Endothelial cell of umbilical vein (primary cell): ENCODE data around the gene IL4R. TPM values are rescaled to one million over a fixed set of nuclear protein-coding genes. Genes with fewer than 3 reads are reported as not detected.

Experiments used
- BruUV-seq: library from RNA; stranded (reverse); fragments of 400-500 nt; replicated peaks from 2 replicates; lab custom pipeline; 2021; lab: Mats Ljungman, UMichigan
- CTCF ChIA-PET: fragments of 300-600, 350-600 bp; sonication (Branson Sonifier 250); formaldehyde crosslinking; loops from one replicate; lab custom pipeline; 2021; ENCODE audit warnings: antibody characterized with exemption, inconsistent platforms; lab: Charles Lee
- POLR2A ChIA-PET: fragments of 300-600, 350-600 bp; sonication (Branson Sonifier 250); formaldehyde crosslinking; loops from one replicate; lab custom pipeline; 2021; ENCODE audit warnings: antibody characterized with exemption, inconsistent platforms; lab: Charles Lee
- DNase-seq: peaks from one replicate; pipeline ENCODE4 v3.0.0-alpha.2; 2011; ENCODE audit warnings: low read depth, low spot score
- FAIRE-seq: peaks from 2 replicates; lab custom pipeline; 2011; peaks lifted over from hg19 to GRCh38; lab: Jason Lieb, UNC
- H2AFZ ChIP-seq: 2 replicates; pipeline ENCODE4 v1.6.0; 2012; ENCODE audit warnings: low read depth, low read length, control low read depth, inconsistent platforms
- H3K27ac ChIP-seq: 2 replicates; pipeline ENCODE4 v1.5.1; 2011; ENCODE audit warnings: low read depth, mild to moderate bottlenecking, control low read depth, low read length, moderate library complexity; ENCODE audit not compliant: insufficient read depth
- H3K27me3 ChIP-seq, 2 experiments: 2 replicates each; pipeline versions ENCODE4 v1.6.0 to v1.6.1; 2011; ENCODE audit warnings: low read length in 2 of 2, mixed read lengths in 1 of 2; ENCODE audit not compliant: control insufficient read depth in 2 of 2, insufficient read depth in 2 of 2
- H3K36me3 ChIP-seq, 2 experiments: 2 replicates in 1 of 2; 3 replicates in 1 of 2; pipeline ENCODE4 v1.5.1; 2011; ENCODE audit warnings: low read length in 2 of 2, mild to moderate bottlenecking in 1 of 2, moderate library complexity in 1 of 2; ENCODE audit not compliant: control insufficient read depth in 2 of 2, insufficient read depth in 2 of 2; ENCODE audit errors: extremely low read depth in 1 of 2
- H3K4me1 ChIP-seq: 3 replicates; pipeline ENCODE4 v1.5.1; 2011; ENCODE audit warnings: mild to moderate bottlenecking, low read length; ENCODE audit not compliant: control insufficient read depth, insufficient read depth; ENCODE audit errors: extremely low read depth
- H3K4me2 ChIP-seq: 2 replicates; pipeline ENCODE4 v1.6.1; 2011; ENCODE audit warnings: low read length, control low read depth, mixed read lengths; ENCODE audit not compliant: insufficient read depth
- H3K4me3 ChIP-seq, 3 experiments: fragments of 200-600 bp in 1 of 3; sonication (generic), shearing (Covaris generic) in 1 of 3; replicated peaks in 1 of 3; 2 replicates each; pipeline ENCODE4 v1.5.1; 2011 to 2016; ENCODE audit warnings: control low read depth in 3 of 3, low read length in 3 of 3, mild to moderate bottlenecking in 2 of 3, inconsistent platforms in 1 of 3, low read depth in 1 of 3, moderate library complexity in 1 of 3; ENCODE audit not compliant: insufficient read depth in 1 of 3
- H3K79me2 ChIP-seq: 2 replicates; pipeline ENCODE4 v1.6.0; 2012; ENCODE audit warnings: low read length, inconsistent platforms; ENCODE audit not compliant: control insufficient read depth, insufficient read depth
- H3K9ac ChIP-seq: replicated peaks from 2 replicates; pipeline ENCODE3; 2011; ENCODE audit warnings: low read length, control low read depth; ENCODE audit not compliant: insufficient read depth; ENCODE audit errors: extremely low read depth
- H3K9me1 ChIP-seq: replicated peaks from 3 replicates; pipeline ENCODE4 v1.6.0; 2011; ENCODE audit warnings: mild to moderate bottlenecking, low read length; ENCODE audit not compliant: control insufficient read depth, insufficient read depth; ENCODE audit errors: extremely low read depth
- H3K9me3 ChIP-seq: replicated peaks from 2 replicates; pipeline ENCODE4 v1.5.1; 2012; ENCODE audit warnings: low read length, inconsistent platforms; ENCODE audit not compliant: control insufficient read depth, insufficient read depth
- H4K20me1 ChIP-seq: replicated peaks from 2 replicates; pipeline ENCODE3; 2011; ENCODE audit warnings: mild to moderate bottlenecking, low read length; ENCODE audit not compliant: control insufficient read depth, insufficient read depth; ENCODE audit errors: extremely low read depth
- EZH2 ChIP-seq: IDR thresholded peaks from 2 replicates; pipeline ENCODE4 v1.6.1; 2012; ENCODE audit warnings: borderline replicate concordance, low read depth, mild to moderate bottlenecking, moderate library complexity, low read length, inconsistent platforms; ENCODE audit not compliant: severe bottlenecking
- FOS ChIP-seq: IDR thresholded peaks from 2 replicates; pipeline ENCODE4 v1.6.1; 2011; ENCODE audit warnings: mild to moderate bottlenecking, low read length, moderate library complexity, borderline replicate concordance; ENCODE audit not compliant: insufficient read depth
- JUN ChIP-seq: IDR thresholded peaks from 2 replicates; pipeline ENCODE4 v1.6.1; 2011; ENCODE audit warnings: borderline replicate concordance, low read depth; ENCODE audit not compliant: insufficient read length, insufficient read depth
- MYC ChIP-seq: IDR thresholded peaks from one replicate; pipeline ENCODE4 v1.6.1; 2011; ENCODE audit warnings: mild to moderate bottlenecking, low read depth, low read length
- POLR2A ChIP-seq: IDR thresholded peaks from 2 replicates; pipeline ENCODE4 v1.6.1; 2012; ENCODE audit warnings: low read depth, mild to moderate bottlenecking, control low read depth, low read length
- POLR2AphosphoS5 ChIP-seq: IDR thresholded peaks from 2 replicates; pipeline ENCODE4 v1.6.1; 2012; ENCODE audit warnings: low read depth, mild to moderate bottlenecking, control low read depth, low read length, moderate library complexity; ENCODE audit not compliant: insufficient read depth
- dilution Hi-C: fragments of 300-500 bp; cut with MboI; formaldehyde crosslinking; loops from one replicate; pipeline ENCODE4 v1.15.0; 2019; ENCODE audit warnings: low sequenced_read_pairs; ENCODE audit not compliant: extremely low pct_ligation_motif_present
- intact Hi-C: fragments of 100-400 bp; cut with micrococcal nuclease; formaldehyde crosslinking; loops from one replicate; pipeline ENCODE4 v1.10.0; 2022
- polyA plus RNA-seq, 4 experiments: library from polyadenylated mRNA; depleted of rRNA in 3 of 4; stranded (reverse) in 3 of 4; unstranded in 1 of 4; fragments of >200 nt; gene quantifications; 2 replicates each; pipeline versions ENCODE4 v1.2.1 to v1.2.3, GENCODE V29; 2011 to 2012; ENCODE audit warnings: missing spikeins in 1 of 4
- total RNA-seq: library from RNA; stranded (reverse); gene quantifications from 2 replicates; pipeline ENCODE4 v1.2.3, GENCODE V29; 2021
- TF ChIP-seq, protein P1 (sequence below): IDR thresholded peaks from 2 replicates; pipeline ENCODE4 v1.6.1; 2011; ENCODE audit not compliant: insufficient read depth, insufficient read length
- TF ChIP-seq, protein P2 (sequence below), 2 donors: IDR thresholded peaks; 1 replicate in 1 of 2; 2 replicates in 1 of 2; pipeline ENCODE4 v1.5.1; 2011; ENCODE audit warnings: low read length in 2 of 2, mild to moderate bottlenecking in 2 of 2, moderate library complexity in 2 of 2, control low read depth in 1 of 2, inconsistent platforms in 1 of 2, low read depth in 1 of 2; ENCODE audit not compliant: insufficient read depth in 1 of 2; ENCODE audit errors: extremely low read depth in 1 of 2

The IL4R gene
- total and polyA plus RNA-seq, 2 donors (not counting 3 experiments of a cell fraction or from before 2014, with no cell fraction given) = 138 to 139 TPM

DNA sequence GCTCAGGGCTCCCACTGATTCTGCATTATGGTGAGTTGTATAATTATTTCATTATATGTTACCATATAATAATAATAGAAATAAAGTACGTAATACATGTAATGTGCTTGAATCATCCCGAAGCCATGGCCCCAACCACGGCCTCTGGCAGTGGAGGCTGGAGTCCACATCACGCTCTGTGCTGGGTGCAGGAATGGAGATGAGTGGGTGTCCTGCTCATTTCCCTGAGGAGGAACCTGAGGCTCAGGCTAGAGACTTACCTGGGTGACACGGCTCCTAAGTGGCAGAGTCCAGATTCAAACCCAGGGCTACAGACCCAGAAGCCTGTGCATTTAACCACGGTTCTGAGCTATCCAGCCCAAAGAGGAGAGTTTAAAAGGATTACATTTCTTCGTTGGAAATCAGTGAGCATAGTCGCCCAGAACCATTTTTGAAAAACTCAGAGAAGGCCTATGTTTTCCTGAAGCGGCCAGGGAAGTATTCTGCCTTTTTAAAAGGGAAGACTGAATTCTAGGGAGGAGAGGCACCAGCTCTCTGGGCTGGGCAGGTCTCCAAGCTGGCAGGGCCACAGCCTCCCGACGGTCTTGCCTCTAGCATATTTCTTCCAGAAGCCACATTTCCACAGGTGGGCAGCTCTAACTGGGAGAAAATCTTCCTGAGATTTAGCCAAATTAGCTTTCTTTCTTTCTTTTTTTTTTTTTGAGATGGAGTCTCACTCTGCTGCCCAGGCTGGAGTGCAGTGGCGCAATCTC, 6.7 kb downstream of the IL4R start:
- H3K79me2 ChIP-seq = peaks cover 90% of the 10 kb centered on the region
- H3K9me1 ChIP-seq = no peaks in the 10 kb centered on the region
- no peak for FAIRE-seq
- H3K9ac ChIP-seq = no peak overlapping the region
- H3K27me3 ChIP-seq = no peaks in the 10 kb centered on the region
- dilution Hi-C loops (no loop called here), intact Hi-C loops (no loop called here)
- no peaks in the 10 kb centered on the region for H4K20me1 ChIP-seq
- H3K4me1 ChIP-seq = peaks cover 30% of the 10 kb centered on the region
- H3K9me3 ChIP-seq = no peaks in the 10 kb centered on the region
- no peak overlapping the region for H2AFZ ChIP-seq
- BruUV-seq = no TSS peak
- no peak overlapping the region for H3K27ac ChIP-seq
- H3K36me3 ChIP-seq = peaks cover 5 to 6% of the 10 kb centered on the region in 2 experiments
- CTCF ChIA-PET = interaction anchor here (0.8 to 3.0 kb wide), 5 partner anchors 15 to 85 kb away, joined by 3 to 26 read pairs (median 4); no protein-coding TSS in a partner anchor
- DNase-seq = no peak
- no peak for TF ChIP-seq MYC
- TF ChIP-seq EZH2 = no peak
- H3K4me3 ChIP-seq = no peak overlapping the region
- H3K4me2 ChIP-seq = no peak overlapping the region
- POLR2A ChIA-PET = no interaction called here

DNA sequence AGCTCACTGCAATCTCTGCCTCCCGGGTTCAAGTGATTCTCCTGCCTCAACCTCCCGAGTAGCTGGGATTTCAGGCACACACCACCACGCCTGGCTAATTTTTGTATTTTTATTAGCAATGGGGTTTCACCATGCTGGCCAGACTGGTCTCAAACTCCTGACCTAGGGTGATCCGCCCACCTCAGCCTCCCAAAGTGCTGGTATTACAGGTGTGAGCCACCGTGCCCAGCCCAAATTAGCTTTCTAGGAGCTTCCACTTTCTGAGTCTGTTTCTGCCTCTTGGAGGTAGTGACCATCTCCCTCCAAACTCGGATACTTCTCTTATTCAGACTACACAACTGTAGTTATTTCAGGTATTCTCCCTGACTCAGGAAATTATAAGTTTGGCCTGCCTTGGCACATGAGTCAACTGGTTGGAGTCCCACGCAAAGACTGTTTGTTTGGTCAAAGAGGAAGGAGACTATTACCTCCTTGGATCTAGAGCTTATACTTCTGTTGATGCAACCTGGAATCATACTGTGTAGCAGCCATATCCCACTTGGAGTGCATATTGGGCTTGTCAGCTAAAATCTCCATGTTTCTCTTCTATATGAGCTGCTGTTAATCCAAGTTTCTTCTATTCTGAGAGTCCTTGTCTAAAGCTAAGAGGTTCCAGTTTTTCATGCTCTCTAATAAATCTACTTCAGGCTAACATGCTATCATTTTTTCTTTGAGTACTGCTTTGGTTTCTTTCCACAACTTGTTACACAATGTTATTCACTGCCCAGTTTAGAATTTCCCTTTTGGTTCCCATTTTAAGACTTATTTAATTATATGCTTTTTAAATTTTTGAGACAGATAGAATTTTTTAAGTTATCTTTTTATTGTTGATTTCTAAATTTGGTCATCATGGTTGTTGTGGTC, 7.5 kb downstream of the IL4R start:
- FAIRE-seq (peak; percentile 37), DNase-seq (no peak)
- no peak overlapping the region for H3K4me3 ChIP-seq
- no peak overlapping the region for H2AFZ ChIP-seq
- intact Hi-C loops (no loop called here), dilution Hi-C loops (no loop called here)
- H3K36me3 ChIP-seq = peaks cover 5 to 8% of the 10 kb centered on the region in 2 experiments
- H3K27ac ChIP-seq = no peak overlapping the region
- POLR2A ChIA-PET = no interaction called here
- H3K27me3 ChIP-seq = no peaks in the 10 kb centered on the region
- TF ChIP-seq POLR2AphosphoS5 (no peak), POLR2A (no peak), MYC (no peak), JUN (no peak), FOS (no peak)
- TF ChIP-seq, protein P1, sequence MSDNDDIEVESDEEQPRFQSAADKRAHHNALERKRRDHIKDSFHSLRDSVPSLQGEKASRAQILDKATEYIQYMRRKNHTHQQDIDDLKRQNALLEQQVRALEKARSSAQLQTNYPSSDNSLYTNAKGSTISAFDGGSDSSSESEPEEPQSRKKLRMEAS = no peak
- TF ChIP-seq, protein P2, sequence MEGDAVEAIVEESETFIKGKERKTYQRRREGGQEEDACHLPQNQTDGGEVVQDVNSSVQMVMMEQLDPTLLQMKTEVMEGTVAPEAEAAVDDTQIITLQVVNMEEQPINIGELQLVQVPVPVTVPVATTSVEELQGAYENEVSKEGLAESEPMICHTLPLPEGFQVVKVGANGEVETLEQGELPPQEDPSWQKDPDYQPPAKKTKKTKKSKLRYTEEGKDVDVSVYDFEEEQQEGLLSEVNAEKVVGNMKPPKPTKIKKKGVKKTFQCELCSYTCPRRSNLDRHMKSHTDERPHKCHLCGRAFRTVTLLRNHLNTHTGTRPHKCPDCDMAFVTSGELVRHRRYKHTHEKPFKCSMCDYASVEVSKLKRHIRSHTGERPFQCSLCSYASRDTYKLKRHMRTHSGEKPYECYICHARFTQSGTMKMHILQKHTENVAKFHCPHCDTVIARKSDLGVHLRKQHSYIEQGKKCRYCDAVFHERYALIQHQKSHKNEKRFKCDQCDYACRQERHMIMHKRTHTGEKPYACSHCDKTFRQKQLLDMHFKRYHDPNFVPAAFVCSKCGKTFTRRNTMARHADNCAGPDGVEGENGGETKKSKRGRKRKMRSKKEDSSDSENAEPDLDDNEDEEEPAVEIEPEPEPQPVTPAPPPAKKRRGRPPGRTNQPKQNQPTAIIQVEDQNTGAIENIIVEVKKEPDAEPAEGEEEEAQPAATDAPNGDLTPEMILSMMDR (IDR thresholded peaks at IDR 0.05; ENCODE audit: extremely low read depth in 1 of 2, insufficient read depth in 1 of 2, low read depth in 1 of 2, low read length in 2 of 2) = no peak
- H3K79me2 ChIP-seq = peaks cover 93% of the 10 kb centered on the region
- no peaks in the 10 kb centered on the region for H4K20me1 ChIP-seq
- no peaks in the 10 kb centered on the region for H3K9me3 ChIP-seq
- no peak overlapping the region for H3K9ac ChIP-seq
- H3K9me1 ChIP-seq = no peaks in the 10 kb centered on the region
- CTCF ChIA-PET = interaction anchor here (1.2 to 3.0 kb wide), 4 partner anchors 16 to 86 kb away, joined by 3 to 26 read pairs (median 4); no protein-coding TSS in a partner anchor
- no peak overlapping the region for H3K4me2 ChIP-seq
- BruUV-seq = no TSS peak
- peaks cover 29% of the 10 kb centered on the region for H3K4me1 ChIP-seq
